Right lobe of liver (tissue), 4 donors: ENCODE results near the gene ZNF787.

Experiments used
- CTCF ChIP-seq, 4 donors: fragments of 200-600 bp in 3 of 4; fragments of 450-650 bp in 1 of 4; IDR thresholded peaks; one replicate each; pipeline versions ENCODE4 v1.5.1 to v1.8.0; 2016 to 2022; ENCODE audit warnings: antibody characterized with exemption in 4 of 4, mild to moderate bottlenecking in 2 of 4
- POLR2A ChIP-seq: fragments of 450-650 bp; IDR thresholded peaks from one replicate; pipeline ENCODE4 v1.6.1; 2017; ENCODE audit warnings: antibody characterized with exemption, mild to moderate bottlenecking
- donor health status: DM: no; HTN: no; CAD: no.
- donor health status: DM: no; HTN: no; CAD: no.
- donor health status: DM: no; HTN: yes; CAD: no.

- TF ChIP-seq CTCF (IDR thresholded peaks at IDR 0.05) (no peak), POLR2A (no peak)
Observed at GRCh38 chr19:56086671-56087430, 34.2 kb downstream of the ZNF787 start.
